Measurements from ENCODE around the gene SEMA5A. TPM values are rescaled to one million over a fixed set of nuclear protein-coding genes. Genes with fewer than 3 reads are reported as not detected.

Gene SEMA5A
- total RNA-seq, 1 donor from 2014 or later = 11.9 TPM

DNA sequence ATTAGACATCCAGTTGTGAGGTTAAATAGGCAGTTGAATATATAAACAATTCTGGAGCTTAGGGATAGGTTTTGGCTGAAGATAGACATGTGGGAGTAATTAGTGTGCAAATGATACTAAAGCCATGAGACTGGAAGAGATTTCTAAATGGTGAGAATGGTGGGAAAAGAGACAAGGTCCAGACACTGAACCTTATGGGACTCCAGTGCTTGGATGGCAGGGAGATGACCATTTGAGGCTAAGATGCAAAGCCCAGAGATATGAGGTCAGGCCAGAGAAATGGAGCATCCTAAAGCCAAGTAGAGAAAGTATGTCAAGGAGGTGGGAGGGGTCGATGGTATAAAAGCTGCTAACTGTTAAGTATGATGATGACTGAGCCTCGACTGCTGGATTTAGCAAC is 115.6 kb downstream of the SEMA5A start:
- Mint-ChIP-seq H3K9me3 (no peaks in the 10 kb centered on the region), H3K27me3 (ENCODE audit: insufficient read depth, low read depth) (no peaks in the 10 kb centered on the region), H3K4me3 (no peak overlapping the region), H3K27ac (no peak overlapping the region), H3K36me3 (no peaks in the 10 kb centered on the region), H3K4me1 (peaks cover 13% of the 10 kb centered on the region)
- Histone ChIP-seq H3K27ac (no peak overlapping the region), H3K9me3 (ENCODE audit: low read depth) (no peaks in the 10 kb centered on the region), H3K79me2 (ENCODE audit: low read depth) (no peaks in the 10 kb centered on the region), H3K27me3 (no peaks in the 10 kb centered on the region), H3K9ac (no peak overlapping the region), H4K20me1 (ENCODE audit: low read depth) (no peaks in the 10 kb centered on the region), H3K4me3 (no peak overlapping the region), H3F3A (ENCODE audit: low read depth) (peaks cover 19% of the 10 kb centered on the region), H3K4me1 (peaks cover 34% of the 10 kb centered on the region), H2AFZ (replicated peaks) (no peak overlapping the region), H3K4me2 (no peak overlapping the region), H3K36me3 (no peaks in the 10 kb centered on the region)
- TF ChIP-seq, protein P1, sequence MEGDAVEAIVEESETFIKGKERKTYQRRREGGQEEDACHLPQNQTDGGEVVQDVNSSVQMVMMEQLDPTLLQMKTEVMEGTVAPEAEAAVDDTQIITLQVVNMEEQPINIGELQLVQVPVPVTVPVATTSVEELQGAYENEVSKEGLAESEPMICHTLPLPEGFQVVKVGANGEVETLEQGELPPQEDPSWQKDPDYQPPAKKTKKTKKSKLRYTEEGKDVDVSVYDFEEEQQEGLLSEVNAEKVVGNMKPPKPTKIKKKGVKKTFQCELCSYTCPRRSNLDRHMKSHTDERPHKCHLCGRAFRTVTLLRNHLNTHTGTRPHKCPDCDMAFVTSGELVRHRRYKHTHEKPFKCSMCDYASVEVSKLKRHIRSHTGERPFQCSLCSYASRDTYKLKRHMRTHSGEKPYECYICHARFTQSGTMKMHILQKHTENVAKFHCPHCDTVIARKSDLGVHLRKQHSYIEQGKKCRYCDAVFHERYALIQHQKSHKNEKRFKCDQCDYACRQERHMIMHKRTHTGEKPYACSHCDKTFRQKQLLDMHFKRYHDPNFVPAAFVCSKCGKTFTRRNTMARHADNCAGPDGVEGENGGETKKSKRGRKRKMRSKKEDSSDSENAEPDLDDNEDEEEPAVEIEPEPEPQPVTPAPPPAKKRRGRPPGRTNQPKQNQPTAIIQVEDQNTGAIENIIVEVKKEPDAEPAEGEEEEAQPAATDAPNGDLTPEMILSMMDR (IDR thresholded peaks at IDR 0.05) = no peak
- TF ChIP-seq EZH2phosphoT487 (IDR thresholded peaks at IDR 0.05) = no peak
- no peak for TF ChIP-seq EZH2 (IDR thresholded peaks at IDR 0.05)
- no peak for DNase-seq (ENCODE audit: low spot score)

DNA sequence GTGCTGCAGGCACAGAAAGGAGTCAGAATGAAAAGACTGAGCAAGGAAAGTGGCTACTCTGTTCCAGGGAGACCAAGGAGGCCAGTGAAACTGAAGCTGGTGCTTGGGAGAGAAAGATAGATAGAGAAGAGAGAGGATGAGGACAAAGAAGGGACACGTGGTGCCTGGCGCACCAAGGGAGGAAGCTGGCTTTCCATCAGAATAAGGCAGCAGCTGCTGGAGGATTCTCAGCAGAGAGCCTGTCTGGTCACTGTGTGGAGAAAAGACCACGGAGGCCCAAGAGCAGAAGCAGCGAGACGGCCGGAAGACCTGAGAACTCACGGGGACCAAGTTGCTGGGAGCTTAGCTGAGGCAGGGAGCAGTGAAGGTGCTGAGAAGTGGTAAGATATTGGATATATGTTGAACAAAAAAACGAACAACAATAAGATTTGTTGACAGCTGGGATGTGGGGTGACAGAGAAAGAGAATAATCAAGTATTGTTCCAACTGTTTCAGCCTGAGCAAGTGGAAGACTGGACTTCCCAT is 116.1 kb downstream of the SEMA5A start:
- Histone ChIP-seq H3K79me2 (ENCODE audit: low read depth) (no peaks in the 10 kb centered on the region), H3K9ac (no peak overlapping the region), H2AFZ (replicated peaks) (no peak overlapping the region), H3K4me2 (no peak overlapping the region), H3K27ac (no peak overlapping the region), H3K36me3 (no peaks in the 10 kb centered on the region), H3F3A (ENCODE audit: low read depth) (peaks cover 19% of the 10 kb centered on the region), H3K27me3 (no peaks in the 10 kb centered on the region), H3K9me3 (ENCODE audit: low read depth) (no peaks in the 10 kb centered on the region), H3K4me3 (no peak overlapping the region), H4K20me1 (ENCODE audit: low read depth) (no peaks in the 10 kb centered on the region), H3K4me1 (peaks cover 34% of the 10 kb centered on the region)
- Mint-ChIP-seq H3K9me3 (no peaks in the 10 kb centered on the region), H3K36me3 (no peaks in the 10 kb centered on the region), H3K4me3 (no peak overlapping the region), H3K4me1 (peaks cover 13% of the 10 kb centered on the region), H3K27ac (no peak overlapping the region), H3K27me3 (ENCODE audit: insufficient read depth, low read depth) (peaks cover 2% of the 10 kb centered on the region)
- no peak for DNase-seq (ENCODE audit: low spot score)
- no peak for TF ChIP-seq EZH2phosphoT487 (IDR thresholded peaks at IDR 0.05)
- TF ChIP-seq, protein P1 (IDR thresholded peaks at IDR 0.05) = no peak
- no peak for TF ChIP-seq EZH2 (IDR thresholded peaks at IDR 0.05)

DNA sequence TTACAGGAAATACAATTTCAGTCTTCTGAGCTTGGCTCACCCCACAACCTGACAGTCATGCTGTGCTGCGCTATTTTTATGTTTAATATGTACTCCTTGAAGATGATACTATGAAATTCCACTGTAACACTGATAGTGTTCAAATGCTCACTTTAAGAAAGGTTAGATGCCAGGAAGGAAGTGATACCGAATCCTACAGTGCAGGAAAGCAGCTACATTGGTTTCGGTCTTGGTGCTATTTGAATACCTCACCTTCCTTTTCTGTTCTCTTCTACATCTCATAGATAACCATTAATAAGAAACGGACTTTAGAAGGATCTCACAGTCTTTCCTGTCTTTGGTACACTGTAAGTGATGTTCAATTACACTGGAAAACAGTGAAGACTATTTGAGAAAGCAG is 117.6 kb downstream of the SEMA5A start:
- Histone ChIP-seq H3K4me2 (no peak overlapping the region), H2AFZ (replicated peaks) (no peak overlapping the region), H3K4me3 (no peak overlapping the region), H3K79me2 (ENCODE audit: low read depth) (no peaks in the 10 kb centered on the region), H3K9me3 (ENCODE audit: low read depth) (no peaks in the 10 kb centered on the region), H3K27ac (no peak overlapping the region), H3K36me3 (no peaks in the 10 kb centered on the region), H3K9ac (no peak overlapping the region), H3F3A (ENCODE audit: low read depth) (peaks cover 19% of the 10 kb centered on the region), H3K27me3 (no peaks in the 10 kb centered on the region), H4K20me1 (ENCODE audit: low read depth) (no peaks in the 10 kb centered on the region), H3K4me1 (peaks cover 35% of the 10 kb centered on the region)
- Mint-ChIP-seq H3K4me3 (no peak overlapping the region), H3K9me3 (no peaks in the 10 kb centered on the region), H3K27me3 (ENCODE audit: insufficient read depth, low read depth) (peaks cover 2% of the 10 kb centered on the region), H3K36me3 (no peaks in the 10 kb centered on the region), H3K27ac (no peak overlapping the region), H3K4me1 (peaks cover 21% of the 10 kb centered on the region)
- TF ChIP-seq, protein P1 (IDR thresholded peaks at IDR 0.05) = no peak
- no peak for DNase-seq (ENCODE audit: low spot score)
